Measurements from ENCODE around the gene TRABD.
A peak's percentile ranks its signal among the peaks of the same experiment; 100 is the strongest.
"Not testable (repeated sequence)": the region's sequence is repeated elsewhere in the genome, so short reads cannot be mapped to it uniquely, and the experiment has no call there.

The TRABD gene

GRCh38 chr22:50157709-50158375 lies 27.9 kb upstream of the TRABD start:
- peak; percentile 22 for DNase-seq (ENCODE audit: low read depth)
- no peak for TF ChIP-seq CTCF (IDR thresholded peaks at IDR 0.05; ENCODE audit: control insufficient read depth, extremely low read depth, insufficient read depth)

GRCh38 chr22:50160947-50161346 lies 24.8 kb upstream of the TRABD start:
- no peak for DNase-seq (ENCODE audit: low read depth)
- TF ChIP-seq CTCF (IDR thresholded peaks at IDR 0.05; ENCODE audit: control insufficient read depth, extremely low read depth, insufficient read depth): no peak
- H3K4me3 ChIP-seq (ENCODE audit: low read depth, low read length): no peak overlapping the region

More at GRCh38 chr22:50157709-50158375, 27.9 kb upstream of the TRABD start:
- no peak overlapping the region for H3K4me3 ChIP-seq (ENCODE audit: low read depth, low read length)

- no peak for DNase-seq (ENCODE audit: low read depth)
- TF ChIP-seq CTCF (IDR thresholded peaks at IDR 0.05; ENCODE audit: control insufficient read depth, extremely low read depth, insufficient read depth): no peak
- no peak overlapping the region for H3K4me3 ChIP-seq (ENCODE audit: low read depth, low read length)
Observed at GRCh38 chr22:50161508-50162390, 24.0 kb upstream of the TRABD start.

- H3K4me3 ChIP-seq (ENCODE audit: low read depth, low read length): no peak overlapping the region
- DNase-seq (ENCODE audit: low read depth): no peak
- no peak for TF ChIP-seq CTCF (IDR thresholded peaks at IDR 0.05; ENCODE audit: control insufficient read depth, extremely low read depth, insufficient read depth)
Observed at GRCh38 chr22:50162391-50162956, 23.2 kb upstream of the TRABD start.

GRCh38 chr22:50165436-50166123 lies 20.1 kb upstream of the TRABD start:
- no peak for DNase-seq (ENCODE audit: low read depth)
- no peak overlapping the region for H3K4me3 ChIP-seq (ENCODE audit: low read depth, low read length)
- no peak for TF ChIP-seq CTCF (IDR thresholded peaks at IDR 0.05; ENCODE audit: control insufficient read depth, extremely low read depth, insufficient read depth)

- DNase-seq (ENCODE audit: low read depth): no peak
- no peak overlapping the region for H3K4me3 ChIP-seq (ENCODE audit: low read depth, low read length)
Observed at GRCh38 chr22:50167689-50168489, 17.8 kb upstream of the TRABD start.

GRCh38 chr22:50168490-50169180 lies 17.1 kb upstream of the TRABD start:
- H3K4me3 ChIP-seq (ENCODE audit: low read depth, low read length); DNase-seq (ENCODE audit: low read depth): not testable (repeated sequence)

More at GRCh38 chr22:50167689-50168489, 17.8 kb upstream of the TRABD start:
- no peak for TF ChIP-seq CTCF (IDR thresholded peaks at IDR 0.05; ENCODE audit: control insufficient read depth, extremely low read depth, insufficient read depth)
